BJ (cell line): ENCODE measurements around the gene HEXIM1. TPM values are rescaled to one million over a fixed set of nuclear protein-coding genes. Genes with fewer than 3 reads are reported as not detected.

Experiments
- CTCF ChIA-PET: fragments of 350-600 bp; formaldehyde crosslinking; extraction: SDS; loops from one replicate; lab custom pipeline; 2021; ENCODE audit warnings: antibody characterized with exemption, inconsistent platforms; lab: Yijun Ruan, JAX
- POLR2A ChIA-PET: fragments of 300-600 bp; sonication (Branson Sonifier 250); formaldehyde crosslinking; extraction: SDS; loops from one replicate; lab custom pipeline; 2021; ENCODE audit warnings: antibody characterized with exemption; lab: Charles Lee
- DNase-seq: peaks from one replicate; pipeline ENCODE4 v3.0.0-alpha.2; 2011; ENCODE audit warnings: low read depth
- H3K27me3 ChIP-seq: 2 replicates; pipeline ENCODE4 v1.6.0; 2011; ENCODE audit warnings: low read length; ENCODE audit not compliant: control insufficient read depth, insufficient read depth
- H3K36me3 ChIP-seq: 2 replicates; pipeline ENCODE4 v1.5.1; 2011; ENCODE audit warnings: low read length; ENCODE audit not compliant: control insufficient read depth, insufficient read depth
- H3K4me3 ChIP-seq: 2 replicates; pipeline ENCODE4 v1.5.1; 2011; ENCODE audit warnings: low read depth, mild to moderate bottlenecking, control low read depth, low read length
- CTCF ChIP-seq: IDR thresholded peaks from 2 replicates; pipeline ENCODE4 v1.5.1; 2011; ENCODE audit warnings: low read depth, mild to moderate bottlenecking, control low read depth, inconsistent platforms, low read length, moderate library complexity; ENCODE audit not compliant: insufficient read depth
- polyA plus RNA-seq: library from polyadenylated mRNA; depleted of rRNA; stranded (reverse); fragments of >200 nt; gene quantifications from 2 replicates; pipeline ENCODE4 v1.2.3, GENCODE V29; 2011

HEXIM1 gene
- polyA plus RNA-seq, 1 experiment: 16.0 TPM

GRCh38 chr17:45168991-45169752, 20.9 kb downstream of the HEXIM1 start:
- ChIA-PET CTCF (interaction anchor here (1.2 to 1.6 kb wide), 2 partner anchors 20 to 28 kb away, joined by 4 read pairs; no protein-coding TSS in a partner anchor), POLR2A (no interaction called here)
- Histone ChIP-seq H3K4me3 (no peak overlapping the region), H3K27me3 (no peaks in the 10 kb centered on the region), H3K36me3 (peaks cover 1% of the 10 kb centered on the region; the same call in 1 of the 2 replicates)
- TF ChIP-seq CTCF: no peak
- no peak for DNase-seq

- ChIA-PET CTCF (interaction anchor here (0.5 to 10.2 kb wide), 6 partner anchors 9 to 724 kb away, joined by 4 to 62 read pairs (median 10); partner anchors contain the start of genes ACBD4, HEXIM1 and HEXIM2), POLR2A (interaction anchor here (0.7 kb wide), 1 partner anchor 473 kb away, joined by 3 read pairs; no protein-coding TSS in a partner anchor)
- Histone ChIP-seq H3K4me3 (no peak overlapping the region), H3K27me3 (no peaks in the 10 kb centered on the region), H3K36me3 (peaks cover 1% of the 10 kb centered on the region; the same call in 1 of the 2 replicates)
- no peak for DNase-seq
- no peak for TF ChIP-seq CTCF
Observed at GRCh38 chr17:45170280-45170930, 22.1 kb downstream of the HEXIM1 start.

DNA sequence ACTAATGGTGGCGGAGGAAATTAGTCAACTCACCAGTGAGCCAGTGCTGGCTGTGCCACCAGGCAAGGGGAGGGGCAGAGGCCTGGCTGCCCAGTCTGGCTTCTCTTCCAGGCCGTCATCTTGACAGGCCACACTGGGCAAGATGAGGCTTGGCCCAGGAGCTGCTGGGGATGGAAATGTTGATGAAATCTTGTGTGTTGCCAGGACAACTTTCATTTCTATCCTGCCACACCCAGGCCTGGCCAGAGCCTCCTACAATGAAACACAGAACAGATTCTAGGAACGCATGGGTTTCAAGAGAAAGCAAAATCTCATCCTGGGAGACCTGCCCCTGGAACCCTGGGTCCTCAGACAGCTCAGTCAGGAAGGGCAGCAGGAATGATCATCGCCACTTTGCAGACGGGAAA, 22.7 kb downstream of the HEXIM1 start:
- no peak for TF ChIP-seq CTCF
- Histone ChIP-seq H3K36me3 (peaks cover 1% of the 10 kb centered on the region; the same call in 1 of the 2 replicates), H3K27me3 (no peaks in the 10 kb centered on the region), H3K4me3 (peak overlapping the region; percentile 18)
- ChIA-PET CTCF (interaction anchor here (0.7 to 10.2 kb wide), 5 partner anchors 10 to 35 kb away, joined by 3 to 62 read pairs (median 15); partner anchors contain the start of genes ACBD4, HEXIM1 and HEXIM2), POLR2A (interaction anchor here (0.7 kb wide), 2 partner anchors 19 to 472 kb away, joined by 3 read pairs; no protein-coding TSS in a partner anchor)
- DNase-seq: peak; percentile 73

GRCh38 chr17:45171338-45172231, 23.3 kb downstream of the HEXIM1 start:
- POLR2A ChIA-PET: interaction anchor here (0.7 kb wide), 2 partner anchors 20 to 471 kb away, joined by 3 read pairs; no protein-coding TSS in a partner anchor
- no peaks in the 10 kb centered on the region for H3K27me3 ChIP-seq
- H3K36me3 ChIP-seq: peaks cover 1% of the 10 kb centered on the region; the same call in 1 of the 2 replicates
- TF ChIP-seq CTCF: no peak
- CTCF ChIA-PET: interaction anchor here (0.7 to 10.2 kb wide), 6 partner anchors 10 to 64 kb away, joined by 3 to 62 read pairs (median 10); partner anchors contain the start of genes ACBD4, HEXIM1 and HEXIM2
- no peak for DNase-seq
- peak overlapping the region; percentile 18 for H3K4me3 ChIP-seq
